ENCODE measurements around the gene DENND4A.

DNA sequence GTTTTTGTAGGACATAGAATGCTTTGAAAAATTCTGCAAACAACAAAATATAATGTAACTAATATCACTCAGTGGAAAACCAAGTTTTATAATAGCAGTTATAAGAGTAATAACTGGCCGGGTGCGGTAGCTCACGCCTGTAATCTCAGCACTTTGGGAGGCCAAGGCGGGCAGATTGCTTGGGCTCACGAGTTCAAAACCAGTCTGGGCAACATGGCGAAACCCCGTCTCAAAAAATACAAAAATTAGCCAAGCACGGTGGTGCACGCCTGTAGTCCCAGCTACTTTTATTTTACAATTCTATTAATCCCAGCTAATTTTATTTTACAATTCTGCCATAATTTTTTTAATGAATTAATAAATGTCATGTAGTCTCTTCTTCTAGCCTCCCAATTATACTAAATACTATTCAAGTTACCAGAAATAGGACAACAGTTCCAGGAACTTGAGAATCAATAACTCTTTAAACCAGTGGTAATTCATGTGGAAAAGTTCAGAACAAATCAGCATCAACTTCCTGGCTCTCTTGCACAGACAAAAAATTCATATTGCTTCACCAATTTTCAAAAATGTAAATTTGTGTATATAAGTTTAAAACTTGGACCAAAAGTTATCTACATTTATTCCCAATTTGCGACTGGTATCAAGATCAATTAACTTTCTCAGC lies 2.2 kb downstream of the DENND4A start:
- TF ChIP-seq, protein P1, sequence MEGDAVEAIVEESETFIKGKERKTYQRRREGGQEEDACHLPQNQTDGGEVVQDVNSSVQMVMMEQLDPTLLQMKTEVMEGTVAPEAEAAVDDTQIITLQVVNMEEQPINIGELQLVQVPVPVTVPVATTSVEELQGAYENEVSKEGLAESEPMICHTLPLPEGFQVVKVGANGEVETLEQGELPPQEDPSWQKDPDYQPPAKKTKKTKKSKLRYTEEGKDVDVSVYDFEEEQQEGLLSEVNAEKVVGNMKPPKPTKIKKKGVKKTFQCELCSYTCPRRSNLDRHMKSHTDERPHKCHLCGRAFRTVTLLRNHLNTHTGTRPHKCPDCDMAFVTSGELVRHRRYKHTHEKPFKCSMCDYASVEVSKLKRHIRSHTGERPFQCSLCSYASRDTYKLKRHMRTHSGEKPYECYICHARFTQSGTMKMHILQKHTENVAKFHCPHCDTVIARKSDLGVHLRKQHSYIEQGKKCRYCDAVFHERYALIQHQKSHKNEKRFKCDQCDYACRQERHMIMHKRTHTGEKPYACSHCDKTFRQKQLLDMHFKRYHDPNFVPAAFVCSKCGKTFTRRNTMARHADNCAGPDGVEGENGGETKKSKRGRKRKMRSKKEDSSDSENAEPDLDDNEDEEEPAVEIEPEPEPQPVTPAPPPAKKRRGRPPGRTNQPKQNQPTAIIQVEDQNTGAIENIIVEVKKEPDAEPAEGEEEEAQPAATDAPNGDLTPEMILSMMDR (conservative IDR thresholded peaks at IDR 0.05; ENCODE audit: low read depth, low read length) = no peak
- no peak for TF ChIP-seq EZH2 (IDR thresholded peaks at IDR 0.05; ENCODE audit: low read length, unreplicated experiment)
